B cell (primary cell): ENCODE measurements around the gene TMEM86A. TPM values are rescaled to one million over a fixed set of nuclear protein-coding genes. Genes with fewer than 3 reads are reported as not detected.
A peak's percentile ranks its signal among the peaks of the same experiment; 100 is the strongest.

Experiments
- ATAC-seq: fragments of 200-7000 bp; cut with Tn5 transposase; one replicate; pipeline ENCODE4 v1.10.0; 2021; ENCODE audit warnings: low read depth, mild to moderate bottlenecking, moderate number of reproducible peaks, moderate library complexity
- CTCF ChIA-PET: fragments of 350-600 bp; sonication (Branson Sonifier 250); formaldehyde crosslinking; loops from one replicate; lab custom pipeline; 2021; ENCODE audit warnings: antibody characterized with exemption, inconsistent platforms; lab: Charles Lee
- POLR2A ChIA-PET: fragments of 350-600 bp; sonication (Branson Sonifier 250); formaldehyde crosslinking; loops from one replicate; lab custom pipeline; 2021; ENCODE audit warnings: antibody characterized with exemption; lab: Charles Lee
- DNase-seq: peaks from one replicate; pipeline ENCODE4 v3.0.0; 2013
- H2AFZ ChIP-seq: 2 replicates; pipeline ENCODE4 v1.6.1; 2012; ENCODE audit warnings: mild to moderate bottlenecking, low read depth, low read length; ENCODE audit not compliant: insufficient read depth, poor library complexity, severe bottlenecking
- H3K27ac ChIP-seq, 2 donors: 1 replicate in 1 of 2; 2 replicates in 1 of 2; pipeline ENCODE4 v1.5.1; 2012 to 2013; ENCODE audit warnings: low read length in 2 of 2, mild to moderate bottlenecking in 2 of 2, moderate library complexity in 1 of 2
- H3K27me3 ChIP-seq, 4 experiments: fragments of 200-600 bp in 1 of 4; sonication (generic) in 1 of 4; replicated peaks in 1 of 4; 1 replicate in 2 of 4; 2 replicates in 2 of 4; pipeline versions ENCODE4 v1.6.1 to v1.7.0; 2013 to 2016; ENCODE audit warnings: low read length in 3 of 4, mild to moderate bottlenecking in 2 of 4, mixed read lengths in 1 of 4, moderate library complexity in 1 of 4; ENCODE audit not compliant: insufficient read depth in 4 of 4, control insufficient read depth in 3 of 4; ENCODE audit errors: control extremely low read depth in 1 of 4
- H3K36me3 ChIP-seq, 2 experiments: replicated peaks in 1 of 2; 1 replicate in 1 of 2; 2 replicates in 1 of 2; pipeline versions ENCODE4 v1.6.1 to v1.7.1; 2013; ENCODE audit warnings: low read length in 1 of 2; ENCODE audit not compliant: insufficient read depth in 2 of 2, control insufficient read depth in 1 of 2; ENCODE audit errors: control extremely low read depth in 1 of 2, extremely low read depth in 1 of 2
- H3K4me1 ChIP-seq, 2 donors: fragments of 200-600 bp in 1 of 2; sonication (generic) in 1 of 2; 1 replicate in 1 of 2; 2 replicates in 1 of 2; pipeline versions ENCODE4 v1.5.1 to v1.6.1; 2013 to 2017; ENCODE audit warnings: low read length in 2 of 2; ENCODE audit not compliant: control insufficient read depth in 2 of 2, insufficient read depth in 2 of 2
- H3K4me2 ChIP-seq: replicated peaks from 2 replicates; pipeline ENCODE3; 2012; ENCODE audit warnings: mild to moderate bottlenecking, low read depth, low read length; ENCODE audit not compliant: poor library complexity, severe bottlenecking
- H3K4me3 ChIP-seq, 5 experiments: fragments of 200-600 bp in 1 of 5; sonication (generic) in 1 of 5; 1 replicate in 3 of 5; 2 replicates in 2 of 5; pipeline versions ENCODE4 v1.5.1 to v1.7.0; 2011 to 2016; ENCODE audit warnings: low read length in 4 of 5, mild to moderate bottlenecking in 4 of 5, low read depth in 2 of 5, control low read depth in 1 of 5, moderate library complexity in 1 of 5; ENCODE audit not compliant: insufficient read depth in 1 of 5; ENCODE audit errors: control extremely low read depth in 1 of 5, extremely low read depth in 1 of 5
- H3K79me2 ChIP-seq: fragments of 200-600 bp; sonication (generic); one replicate; pipeline ENCODE4 v1.6.0; 2016; ENCODE audit warnings: low read length; ENCODE audit not compliant: control insufficient read depth, insufficient read depth
- H3K9ac ChIP-seq: fragments of 200-600 bp; sonication (generic); 2 replicates; pipeline ENCODE4 v1.6.1; 2017; ENCODE audit warnings: mild to moderate bottlenecking, low read length, moderate library complexity
- H3K9me3 ChIP-seq, 3 donors: one replicate each; pipeline versions ENCODE4 v1.6.1 to v1.7.1; 2013; ENCODE audit warnings: low read length in 2 of 3; ENCODE audit not compliant: control insufficient read depth in 2 of 3, insufficient read depth in 1 of 3; ENCODE audit errors: control extremely low read depth in 1 of 3
- H4K20me1 ChIP-seq: 2 replicates; pipeline ENCODE4 v1.6.0; 2012; ENCODE audit warnings: mild to moderate bottlenecking, low read length; ENCODE audit not compliant: insufficient read depth, control insufficient read depth, poor library complexity, severe bottlenecking
- H3K27ac Mint-ChIP-seq: one replicate; pipeline ENCODE4 v1.8.0; 2021; ENCODE audit warnings: mixed read lengths
- H3K27me3 Mint-ChIP-seq: one replicate; pipeline ENCODE4 v1.8.0; 2021; ENCODE audit warnings: mixed read lengths
- H3K4me1 Mint-ChIP-seq: one replicate; pipeline ENCODE4 v1.8.0; 2021; ENCODE audit warnings: mixed read lengths
- H3K4me3 Mint-ChIP-seq: one replicate; pipeline ENCODE4 v1.8.0; 2021; ENCODE audit warnings: mixed read lengths
- H3K9me3 Mint-ChIP-seq: one replicate; pipeline ENCODE4 v1.8.0; 2022; ENCODE audit warnings: mixed read lengths; ENCODE audit not compliant: insufficient read depth
- CTCF ChIP-seq: fragments of 200-600 bp; IDR thresholded peaks from one replicate; pipeline ENCODE4 v1.8.0; 2022; ENCODE audit warnings: antibody characterized with exemption, mild to moderate bottlenecking
- EZH2 ChIP-seq: IDR thresholded peaks from 2 replicates; pipeline ENCODE4 v1.6.1; 2012; ENCODE audit warnings: borderline replicate concordance, low read depth, mild to moderate bottlenecking, moderate library complexity, low read length; ENCODE audit not compliant: insufficient read depth, poor library complexity, severe bottlenecking
- WGBS: methylation state at CpG from one replicate; pipeline ENCODE4 v1.1.5; 2013; ENCODE audit warnings: missing lambda C conversion rate; ENCODE audit not compliant: insufficient coverage; 5-methylcytosine and 5-hydroxymethylcytosine counted together
- intact Hi-C: fragments of 100-400 bp; cut with micrococcal nuclease; formaldehyde crosslinking; loops from one replicate; pipeline ENCODE4 v1.10.0; 2022
- polyA plus RNA-seq: library from polyadenylated mRNA; depleted of rRNA; stranded (reverse); fragments of >200 nt; gene quantifications from 2 replicates; pipeline ENCODE4 v1.2.3, GENCODE V29; 2012
- total RNA-seq, 2 donors: library from RNA; stranded (reverse); fragments of 120-200 nt in 1 of 2; gene quantifications; 1 replicate in 1 of 2; 2 replicates in 1 of 2; pipeline versions ENCODE4 v1.2.3 to v1.2.4, GENCODE V29; 2013 to 2022

Gene TMEM86A
- total and polyA plus RNA-seq, 2 donors (not counting 1 experiment from before 2014, with no cell fraction given) = 0.40 to 1.1 TPM

GRCh38 chr11:18699848-18700261 is 1.3 kb downstream of the TMEM86A start:
- no peaks in the 10 kb centered on the region for H3K79me2 ChIP-seq
- H3K36me3 ChIP-seq = no peaks in the 10 kb centered on the region
- intact Hi-C loops = loop anchor here (2.0 to 5.0 kb wide), 4 partner anchors 111 to 687 kb away; partner anchors contain the start of genes E2F8, SERGEF, TSG101 and UEVLD
- TF ChIP-seq EZH2 (no peak), CTCF (no peak)
- H3K9me3 Mint-ChIP-seq = no peaks in the 10 kb centered on the region
- peaks cover 13 to 17% of the 10 kb centered on the region in 2 donors for H3K4me1 ChIP-seq
- peak overlapping the region; percentile 74 for H3K4me3 Mint-ChIP-seq
- ATAC-seq (no peak), DNase-seq (no peak)
- H3K27me3 Mint-ChIP-seq = peaks cover 18% of the 10 kb centered on the region
- H3K9ac ChIP-seq = no peak overlapping the region
- peaks cover 19% of the 10 kb centered on the region for H3K4me1 Mint-ChIP-seq
- no peaks in the 10 kb centered on the region for H3K9me3 ChIP-seq
- H3K4me2 ChIP-seq = peak overlapping the region; percentile 96
- CTCF ChIA-PET = no interaction called here
- WGBS = 59% methylated on average over 3 of the region's 3 CpGs
- H2AFZ ChIP-seq = no peak overlapping the region
- H3K27me3 ChIP-seq = peaks cover 0 to 17% (median 0%) of the 10 kb centered on the region in 4 experiments
- no peaks in the 10 kb centered on the region for H4K20me1 ChIP-seq
- H3K27ac ChIP-seq = no peak overlapping the region
- H3K4me3 ChIP-seq = no peak overlapping the region
- POLR2A ChIA-PET = no interaction called here
- no peak overlapping the region for H3K27ac Mint-ChIP-seq

- Histone ChIP-seq H3K36me3 (no peaks in the 10 kb centered on the region), H3K27ac (no peak overlapping the region), H3K4me1 (peaks cover 16 to 19% of the 10 kb centered on the region in 2 donors), H3K9me3 (no peaks in the 10 kb centered on the region), H3K27me3 (peaks cover 0 to 17% (median 0%) of the 10 kb centered on the region in 4 experiments), H4K20me1 (no peaks in the 10 kb centered on the region), H3K4me3 (no peak overlapping the region), H3K4me2 (no peak overlapping the region), H2AFZ (no peak overlapping the region), H3K9ac (no peak overlapping the region), H3K79me2 (no peaks in the 10 kb centered on the region)
- intact Hi-C loops = no loop called here
- WGBS = 43% methylated on average over 1 of the region's 1 CpG
- Mint-ChIP-seq H3K27ac (no peak overlapping the region), H3K27me3 (peaks cover 21% of the 10 kb centered on the region), H3K9me3 (no peaks in the 10 kb centered on the region), H3K4me3 (peak overlapping the region; percentile 74), H3K4me1 (peaks cover 23% of the 10 kb centered on the region)
- DNase-seq = no peak
- no peak for TF ChIP-seq CTCF
- TF ChIP-seq EZH2 = no peak
- ChIA-PET CTCF (no interaction called here), POLR2A (no interaction called here)
- ATAC-seq = no peak
These were observed 1.8 kb downstream of the TMEM86A start for GRCh38 chr11:18700375-18700774.
